GM19468 (cell line): Measurements from ENCODE around the gene PSMA5.

Experiments
- ATAC-seq: cut with Tn5 transposase; IDR thresholded peaks from one replicate; pipeline ENCODE4 v1.9.1; 2021; ENCODE audit warnings: mild to moderate bottlenecking, moderate library complexity, moderate number of reproducible peaks; ENCODE audit not compliant: unreplicated experiment; ENCODE audit errors: extremely low read depth

Gene PSMA5

GRCh38 chr1:109372281-109372680, 54.0 kb downstream of the PSMA5 start:
- ATAC-seq: no peak

GRCh38 chr1:109371341-109371739, 54.9 kb downstream of the PSMA5 start:
- no peak for ATAC-seq

GRCh38 chr1:109370712-109371340, 55.4 kb downstream of the PSMA5 start:
- no peak for ATAC-seq

GRCh38 chr1:109369167-109369746, 57.0 kb downstream of the PSMA5 start:
- ATAC-seq: no peak

GRCh38 chr1:109368464-109368863, 57.8 kb downstream of the PSMA5 start:
- ATAC-seq: no peak

GRCh38 chr1:109367626-109368025, 58.6 kb downstream of the PSMA5 start:
- ATAC-seq: no peak

- ATAC-seq: no peak
These were observed 60.5 kb downstream of the PSMA5 start for GRCh38 chr1:109365642-109366204.

GRCh38 chr1:109361649-109362048, 64.6 kb downstream of the PSMA5 start:
- no peak for ATAC-seq

GRCh38 chr1:109361069-109361468, 65.2 kb downstream of the PSMA5 start:
- no peak for ATAC-seq

GRCh38 chr1:109357616-109358015, 68.6 kb downstream of the PSMA5 start:
- no peak for ATAC-seq

- ATAC-seq: no peak
These were observed 69.3 kb downstream of the PSMA5 start for GRCh38 chr1:109356915-109357314.

- ATAC-seq: no peak
These were observed 69.7 kb downstream of the PSMA5 start for GRCh38 chr1:109356505-109356904.

- no peak for ATAC-seq
These were observed 71.3 kb downstream of the PSMA5 start for GRCh38 chr1:109354929-109355328.

- ATAC-seq: no peak
These were observed 74.8 kb downstream of the PSMA5 start for GRCh38 chr1:109351457-109351856.

- ATAC-seq: no peak
These were observed 75.6 kb downstream of the PSMA5 start for GRCh38 chr1:109350655-109351054.

- ATAC-seq: no peak
These were observed 76.1 kb downstream of the PSMA5 start for GRCh38 chr1:109350182-109350581.
